ENCODE data around the gene BRSK1.

GRCh38 chr19:55239004-55239403 is 44.8 kb upstream of the BRSK1 start:
- no peak for TF ChIP-seq CTCF (IDR thresholded peaks at IDR 0.05)
- no peak for TF ChIP-seq EZH2phosphoT487 (IDR thresholded peaks at IDR 0.05)

Measured in neural progenitor cell (in vitro differentiated cells).